GM18861 (cell line): ENCODE measurements around the gene AHNAK2.
"Not testable (repeated sequence)": the region's sequence is repeated elsewhere in the genome, so short reads cannot be mapped to it uniquely, and the experiment has no call there.

Source experiments
- ATAC-seq: cut with Tn5 transposase; IDR thresholded peaks from one replicate; pipeline ENCODE4 v1.9.1; 2021; ENCODE audit not compliant: unreplicated experiment

Gene AHNAK2

GRCh38 chr14:104956290-104956890 is 21.8 kb downstream of the AHNAK2 start:
- no peak for ATAC-seq

- no peak for ATAC-seq
Observed at GRCh38 chr14:104955396-104955770, 22.8 kb downstream of the AHNAK2 start.

- no peak for ATAC-seq
Observed at GRCh38 chr14:104954746-104955395, 23.3 kb downstream of the AHNAK2 start.

- ATAC-seq, result no peak
Observed at GRCh38 chr14:104953896-104954656, 24.1 kb downstream of the AHNAK2 start.

- ATAC-seq, result no peak
Observed at GRCh38 chr14:104953097-104953496, 25.1 kb downstream of the AHNAK2 start.

GRCh38 chr14:104951863-104952657 is 26.1 kb downstream of the AHNAK2 start:
- not testable (repeated sequence) for ATAC-seq

- ATAC-seq, result not testable (repeated sequence)
Observed at GRCh38 chr14:104950701-104951100, 27.5 kb downstream of the AHNAK2 start.

- ATAC-seq, result no peak
Observed at GRCh38 chr14:104950021-104950420, 28.2 kb downstream of the AHNAK2 start.

- not testable (repeated sequence) for ATAC-seq
Observed at GRCh38 chr14:104949406-104949955, 28.7 kb downstream of the AHNAK2 start.

- no peak for ATAC-seq
Observed at GRCh38 chr14:104948736-104949031, 29.5 kb downstream of the AHNAK2 start.

GRCh38 chr14:104947881-104948735 is 30.1 kb downstream of the AHNAK2 start:
- not testable (repeated sequence) for ATAC-seq

GRCh38 chr14:104947201-104947600 is 31.0 kb downstream of the AHNAK2 start:
- not testable (repeated sequence) for ATAC-seq

- ATAC-seq, result not testable (repeated sequence)
Observed at GRCh38 chr14:104945986-104946965, 31.9 kb downstream of the AHNAK2 start.

- not testable (repeated sequence) for ATAC-seq
Observed at GRCh38 chr14:104945266-104945665, 32.9 kb downstream of the AHNAK2 start.

GRCh38 chr14:104944436-104945205 is 33.6 kb downstream of the AHNAK2 start:
- ATAC-seq, result not testable (repeated sequence)

GRCh38 chr14:104944016-104944308 is 34.2 kb downstream of the AHNAK2 start:
- ATAC-seq, result not testable (repeated sequence)

GRCh38 chr14:104943216-104944015 is 34.8 kb downstream of the AHNAK2 start:
- not testable (repeated sequence) for ATAC-seq

GRCh38 chr14:104942586-104942985 is 35.6 kb downstream of the AHNAK2 start:
- ATAC-seq, result no peak
